D721Med (cell line): Measurements from ENCODE around the gene TMC8.

Source experiments
- DNase-seq: peaks from one replicate; pipeline ENCODE4 v3.0.0; 2011; ENCODE audit warnings: low spot score; ENCODE audit not compliant: insufficient read length
- FAIRE-seq: peaks from 2 replicates; lab custom pipeline; 2011; peaks lifted over from hg19 to GRCh38; lab: Jason Lieb, UNC
- TF ChIP-seq, protein P1 (sequence below): IDR thresholded peaks from 2 replicates; pipeline ENCODE4 v1.5.1; 2012; ENCODE audit warnings: mild to moderate bottlenecking, control low read depth; ENCODE audit not compliant: insufficient read depth; ENCODE audit errors: missing control alignments

Gene TMC8

DNA sequence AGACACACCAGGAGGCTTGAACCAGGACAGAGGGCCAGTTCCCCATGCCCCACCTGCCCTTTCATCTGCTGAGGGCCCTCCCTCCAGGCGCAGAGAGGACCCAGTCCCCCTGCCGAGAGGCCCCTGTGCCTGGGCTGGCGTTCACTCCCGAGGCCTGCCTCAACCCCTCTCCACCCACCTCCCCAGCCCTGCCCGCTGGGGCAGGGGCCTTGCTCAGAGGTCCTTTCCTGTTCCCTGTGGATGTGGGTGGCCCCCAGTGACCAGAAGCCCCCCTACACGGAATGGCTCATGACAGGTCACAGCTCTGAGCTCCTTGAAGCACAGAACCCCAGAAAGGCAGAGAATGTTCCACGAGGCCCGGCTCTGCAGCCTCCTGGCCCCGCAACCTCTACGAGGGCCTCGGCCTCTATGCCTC is 8.8 kb upstream of the TMC8 start:
- no peak for DNase-seq
- TF ChIP-seq, protein P1, sequence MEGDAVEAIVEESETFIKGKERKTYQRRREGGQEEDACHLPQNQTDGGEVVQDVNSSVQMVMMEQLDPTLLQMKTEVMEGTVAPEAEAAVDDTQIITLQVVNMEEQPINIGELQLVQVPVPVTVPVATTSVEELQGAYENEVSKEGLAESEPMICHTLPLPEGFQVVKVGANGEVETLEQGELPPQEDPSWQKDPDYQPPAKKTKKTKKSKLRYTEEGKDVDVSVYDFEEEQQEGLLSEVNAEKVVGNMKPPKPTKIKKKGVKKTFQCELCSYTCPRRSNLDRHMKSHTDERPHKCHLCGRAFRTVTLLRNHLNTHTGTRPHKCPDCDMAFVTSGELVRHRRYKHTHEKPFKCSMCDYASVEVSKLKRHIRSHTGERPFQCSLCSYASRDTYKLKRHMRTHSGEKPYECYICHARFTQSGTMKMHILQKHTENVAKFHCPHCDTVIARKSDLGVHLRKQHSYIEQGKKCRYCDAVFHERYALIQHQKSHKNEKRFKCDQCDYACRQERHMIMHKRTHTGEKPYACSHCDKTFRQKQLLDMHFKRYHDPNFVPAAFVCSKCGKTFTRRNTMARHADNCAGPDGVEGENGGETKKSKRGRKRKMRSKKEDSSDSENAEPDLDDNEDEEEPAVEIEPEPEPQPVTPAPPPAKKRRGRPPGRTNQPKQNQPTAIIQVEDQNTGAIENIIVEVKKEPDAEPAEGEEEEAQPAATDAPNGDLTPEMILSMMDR: no peak
- no peak for FAIRE-seq

DNA sequence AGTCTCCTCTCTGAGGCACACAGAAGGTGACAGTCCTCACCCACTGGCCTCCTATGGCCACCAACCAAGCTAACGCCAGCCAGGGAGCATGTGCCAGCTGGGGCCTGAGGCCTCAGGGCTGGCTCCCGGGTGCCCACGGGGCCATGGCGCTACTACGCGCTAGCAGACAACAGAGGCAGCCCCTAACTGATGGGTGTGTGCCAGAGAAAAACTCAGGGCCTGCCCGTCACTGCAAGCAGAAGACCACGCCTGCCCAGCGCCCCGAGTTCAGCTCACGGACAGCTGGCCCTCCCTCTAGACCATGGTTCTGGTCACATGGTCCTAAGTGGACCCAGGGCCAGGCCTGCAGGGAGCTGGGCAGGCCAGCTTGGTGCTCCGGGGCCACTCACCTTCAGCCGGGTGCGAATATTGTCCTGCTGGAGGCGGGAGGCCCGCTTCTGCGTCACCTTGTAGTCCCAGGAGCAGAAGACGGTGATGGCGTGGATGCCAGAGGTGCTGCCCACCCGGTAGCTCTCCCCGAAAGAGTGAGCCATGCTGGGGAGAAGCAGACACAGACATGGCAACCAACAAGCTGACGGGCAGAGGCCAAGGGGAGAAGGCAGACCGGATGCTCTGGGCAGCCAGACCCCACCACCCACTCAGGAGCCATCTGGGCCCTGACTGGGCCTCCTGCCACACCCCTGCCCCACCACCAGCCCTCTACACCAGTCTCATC is 8.2 kb upstream of the TMC8 start:
- no peak for FAIRE-seq
- DNase-seq: no peak
- TF ChIP-seq, protein P1: no peak

DNA sequence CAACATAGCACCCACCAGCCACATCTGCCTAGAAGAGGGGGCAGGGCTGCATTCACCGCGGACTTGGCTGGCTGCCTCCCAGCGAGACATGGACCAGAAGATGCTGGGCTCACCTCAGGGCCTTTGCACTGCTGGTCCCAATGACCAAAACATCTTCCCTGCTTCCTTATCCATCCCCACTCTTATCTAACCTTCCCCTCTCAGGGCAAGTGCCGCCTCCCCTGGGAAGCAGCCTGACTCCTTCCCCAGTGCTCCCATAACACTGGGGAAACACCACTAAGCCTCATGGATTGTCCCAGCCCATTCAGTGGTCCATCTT is 7.7 kb upstream of the TMC8 start:
- no peak for DNase-seq
- TF ChIP-seq, protein P1: no peak
- FAIRE-seq: no peak

DNA sequence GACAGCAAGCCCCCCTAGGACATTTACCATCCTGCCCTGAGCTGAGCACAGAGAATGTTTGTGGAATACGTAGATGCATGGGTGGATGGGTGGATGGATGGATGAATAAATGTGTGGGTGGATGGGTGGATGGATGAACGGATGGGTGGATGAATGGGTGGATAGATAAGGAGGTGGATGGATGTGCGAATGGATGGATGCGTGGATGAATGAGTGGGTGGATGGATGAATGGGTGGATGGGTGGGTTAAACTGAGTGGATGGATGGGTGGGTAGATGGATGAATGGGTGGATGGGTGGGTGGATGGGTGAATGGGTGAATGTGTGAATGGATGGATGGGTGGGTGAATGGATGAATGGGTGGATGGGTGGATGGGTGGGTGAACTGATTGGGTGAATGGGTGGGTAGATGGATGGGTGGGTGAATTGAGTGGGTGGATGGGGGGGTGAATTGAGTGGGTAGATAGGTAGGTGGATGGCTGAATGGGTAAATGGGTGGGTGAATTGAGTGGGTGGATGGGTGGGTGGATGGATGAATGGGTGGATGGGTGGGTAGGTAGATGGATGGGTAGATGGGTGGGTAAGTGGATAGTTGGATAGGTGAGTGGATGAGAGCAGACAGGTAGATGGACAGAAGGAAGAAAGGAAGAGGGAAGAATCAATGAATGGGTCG is 7.2 kb upstream of the TMC8 start:
- DNase-seq (no peak), FAIRE-seq (no peak)
- TF ChIP-seq, protein P1: no peak

DNA sequence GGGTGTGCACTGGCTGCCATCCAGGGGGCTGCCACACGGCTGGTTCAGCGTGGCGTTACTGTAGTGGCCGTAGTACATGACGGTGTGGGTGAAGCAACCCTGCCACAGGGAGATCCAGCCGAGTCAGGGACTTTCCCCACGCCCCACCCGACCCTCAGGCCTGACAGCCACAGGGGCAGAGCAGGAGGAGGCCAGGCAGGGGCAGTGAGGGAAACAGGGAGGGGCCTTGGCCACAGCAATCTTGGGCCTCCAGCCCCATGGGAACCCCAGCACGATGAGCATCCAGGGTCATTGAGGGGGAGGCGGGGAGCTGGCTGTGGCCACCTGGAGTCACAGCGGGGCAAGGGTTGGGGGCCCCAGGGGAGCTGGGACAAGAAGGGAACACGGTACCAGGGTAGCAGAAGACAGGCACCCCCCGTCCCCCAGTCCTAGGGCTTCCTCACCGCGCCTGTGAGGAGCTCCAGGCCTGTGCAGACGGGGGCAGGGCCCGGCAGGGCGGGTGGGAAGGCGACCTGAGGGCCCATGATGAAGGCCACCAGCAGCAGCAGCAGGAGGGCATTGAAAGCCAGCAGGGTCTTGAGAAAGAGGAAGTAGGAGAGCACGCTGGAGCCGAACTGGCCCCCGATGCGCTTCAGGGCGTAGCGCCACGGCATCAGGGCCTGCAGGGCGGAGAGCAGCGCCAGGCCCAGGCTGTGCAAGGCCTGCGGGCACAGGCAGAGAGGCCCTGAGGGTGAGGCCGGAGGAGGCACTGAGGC is 6.3 kb upstream of the TMC8 start:
- no peak for DNase-seq
- TF ChIP-seq, protein P1: no peak
- FAIRE-seq: no peak

DNA sequence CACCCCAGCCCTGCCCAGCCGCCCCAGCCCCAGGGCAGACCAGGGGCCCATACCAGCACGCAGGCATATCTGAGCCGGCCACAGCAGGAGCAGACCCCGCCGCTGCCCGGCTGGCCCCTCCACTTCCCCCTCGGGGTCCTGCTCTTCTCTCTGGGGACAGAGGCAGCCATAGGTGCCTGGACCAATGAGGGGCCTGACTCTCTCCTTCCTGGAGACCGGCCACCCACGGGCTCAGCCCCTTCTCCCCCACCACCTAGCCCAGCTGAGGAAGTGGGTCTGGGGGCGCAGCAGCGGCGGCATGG is 5.8 kb upstream of the TMC8 start:
- DNase-seq (no peak), FAIRE-seq (no peak)
- TF ChIP-seq, protein P1: no peak
